Trophoblast cell (in vitro differentiated cells and primary cell): ENCODE measurements around the gene CTSH.

ENCODE experiments used
- DNase-seq, 2 donors: peaks; one replicate each; pipeline ENCODE4 v3.0.0-alpha.2; 2016
- H2AFZ ChIP-seq: 2 replicates; pipeline ENCODE4 v1.6.1; 2013; ENCODE audit warnings: low read length, moderate library complexity, mild to moderate bottlenecking; ENCODE audit not compliant: insufficient read depth, poor library complexity
- H2AK5ac ChIP-seq: 2 replicates; pipeline ENCODE4 v1.6.1; 2013; ENCODE audit warnings: mild to moderate bottlenecking, low read length
- H2BK120ac ChIP-seq: 2 replicates; pipeline ENCODE4 v1.6.1; 2013; ENCODE audit warnings: low read length, mild to moderate bottlenecking, moderate library complexity; ENCODE audit not compliant: insufficient read depth, poor library complexity
- H2BK12ac ChIP-seq: 2 replicates; pipeline ENCODE4 v1.6.1; 2013; ENCODE audit warnings: mild to moderate bottlenecking, low read length, moderate library complexity
- H2BK5ac ChIP-seq: 2 replicates; pipeline ENCODE4 v1.6.1; 2013; ENCODE audit warnings: low read length, low read depth, moderate library complexity, mild to moderate bottlenecking; ENCODE audit not compliant: poor library complexity
- H3K14ac ChIP-seq: 2 replicates; pipeline ENCODE4 v1.6.1; 2013; ENCODE audit warnings: mild to moderate bottlenecking, low read length
- H3K18ac ChIP-seq: 2 replicates; pipeline ENCODE4 v1.6.1; 2013; ENCODE audit warnings: mild to moderate bottlenecking, low read length
- H3K23ac ChIP-seq: 2 replicates; pipeline ENCODE4 v1.6.1; 2013; ENCODE audit warnings: low read length
- H3K27ac ChIP-seq: 2 replicates; pipeline ENCODE4 v1.5.1; 2013; ENCODE audit warnings: low read depth, mild to moderate bottlenecking, inconsistent platforms, low read length, moderate library complexity
- H3K27me3 ChIP-seq: 2 replicates; pipeline ENCODE4 v1.6.1; 2013; ENCODE audit warnings: inconsistent platforms, mild to moderate bottlenecking, low read length, moderate library complexity; ENCODE audit not compliant: insufficient read depth
- H3K36me3 ChIP-seq, 2 experiments: 1 replicate in 1 of 2; 2 replicates in 1 of 2; pipeline ENCODE4 v1.6.1; 2013; ENCODE audit warnings: low read length in 2 of 2, mild to moderate bottlenecking in 2 of 2, moderate library complexity in 1 of 2; ENCODE audit not compliant: insufficient read depth in 2 of 2, control insufficient read depth in 1 of 2
- H3K4ac ChIP-seq: 2 replicates; pipeline ENCODE4 v1.6.1; 2013; ENCODE audit warnings: low read depth, mild to moderate bottlenecking, low read length, moderate library complexity
- H3K4me1 ChIP-seq, 2 experiments: 1 replicate in 1 of 2; 2 replicates in 1 of 2; pipeline ENCODE4 v1.6.1; 2013; ENCODE audit warnings: low read length in 2 of 2, mild to moderate bottlenecking in 2 of 2, moderate library complexity in 1 of 2; ENCODE audit not compliant: insufficient read depth in 2 of 2, control insufficient read depth in 1 of 2
- H3K4me2 ChIP-seq: 2 replicates; pipeline ENCODE4 v1.6.1; 2013; ENCODE audit warnings: inconsistent platforms, mild to moderate bottlenecking, low read length, moderate library complexity
- H3K4me3 ChIP-seq: 2 replicates; pipeline ENCODE4 v1.5.1; 2013; ENCODE audit warnings: mild to moderate bottlenecking, low read depth, low read length, inconsistent platforms
- H3K79me1 ChIP-seq: one replicate; pipeline ENCODE4 v1.6.1; 2013; ENCODE audit warnings: low read length
- H3K79me2 ChIP-seq: 2 replicates; pipeline ENCODE4 v1.6.1; 2013; ENCODE audit warnings: low read length, mild to moderate bottlenecking; ENCODE audit not compliant: control insufficient read depth, insufficient read depth, poor library complexity
- H3K9ac ChIP-seq: 2 replicates; pipeline ENCODE4 v1.6.1; 2013; ENCODE audit warnings: mild to moderate bottlenecking, low read length
- H3K9me3 ChIP-seq: 2 replicates; pipeline ENCODE4 v1.6.1; 2013; ENCODE audit warnings: low read depth, mild to moderate bottlenecking, control low read depth, inconsistent platforms, low read length; ENCODE audit not compliant: insufficient read depth
- H4K12ac ChIP-seq: 2 replicates; pipeline ENCODE4 v1.6.1; 2013; ENCODE audit warnings: low read depth, mild to moderate bottlenecking, low read length, moderate library complexity
- H4K8ac ChIP-seq: 2 replicates; pipeline ENCODE4 v1.6.1; 2013; ENCODE audit warnings: low read depth, mild to moderate bottlenecking, low read length, moderate library complexity
- H4K91ac ChIP-seq: one replicate; pipeline ENCODE4 v1.6.1; 2013; ENCODE audit warnings: low read depth, mild to moderate bottlenecking, low read length, moderate library complexity
- WGBS: extraction: QIAGEN DNeasy Blood & Tissue Kit; methylation state at CpG from one replicate; pipeline ENCODE4 v1.1.7; 2013; ENCODE audit warnings: missing lambda C conversion rate; ENCODE audit not compliant: insufficient read length, insufficient coverage; ENCODE audit errors: extremely low coverage; 5-methylcytosine and 5-hydroxymethylcytosine counted together

Gene CTSH

DNA sequence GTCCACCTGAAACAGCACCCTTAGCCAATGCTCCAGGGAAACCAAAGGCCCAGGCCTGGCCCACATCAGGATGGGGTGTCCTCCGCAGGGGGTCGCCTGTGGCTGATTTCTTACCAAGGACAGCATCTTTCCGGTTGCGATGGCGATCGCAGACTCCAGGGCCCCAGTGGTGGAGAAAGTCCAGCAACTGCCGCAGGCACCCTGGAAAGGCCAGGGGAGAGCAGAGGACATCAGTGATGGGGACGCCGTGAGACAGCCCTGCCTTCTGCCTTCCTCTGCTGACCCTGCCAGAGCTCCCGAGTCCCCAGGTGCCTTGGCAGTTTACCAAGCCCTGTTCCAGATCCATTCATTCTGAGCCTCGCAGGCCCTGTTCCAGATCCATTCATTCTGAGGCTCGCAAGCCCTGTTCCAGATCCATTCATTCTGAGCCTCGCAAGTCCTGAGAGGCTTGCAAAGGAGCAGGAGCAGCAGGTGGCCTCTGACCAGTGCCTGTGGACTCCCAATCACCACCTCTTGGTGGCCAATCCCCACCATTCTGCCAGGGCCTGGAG lies 12.5 kb downstream of the CTSH start:
- Histone ChIP-seq H3K27me3 (no peaks in the 10 kb centered on the region), H4K8ac (no peak overlapping the region), H3K18ac (no peak overlapping the region), H2AK5ac (no peak overlapping the region), H3K79me1 (no peaks in the 10 kb centered on the region), H2BK12ac (no peak overlapping the region), H3K9ac (no peak overlapping the region), H3K27ac (no peak overlapping the region), H2BK5ac (no peak overlapping the region), H3K79me2 (no peaks in the 10 kb centered on the region), H3K14ac (no peak overlapping the region), H3K4me1 (no peaks in the 10 kb centered on the region), H2AFZ (no peak overlapping the region), H4K91ac (no peak overlapping the region), H2BK120ac (no peak overlapping the region), H3K4me2 (no peak overlapping the region), H3K9me3 (peaks cover 2% of the 10 kb centered on the region), H3K4ac (no peak overlapping the region), H3K23ac (no peak overlapping the region), H4K12ac (no peak overlapping the region), H3K4me3 (no peak overlapping the region), H3K36me3 (peaks cover 0 to 5% of the 10 kb centered on the region in 2 experiments)
- WGBS = no CpG with 5 or more reads among the region's 13 CpGs
- no peak for DNase-seq

GRCh38 chr15:78931439-78932257 lies 13.2 kb downstream of the CTSH start:
- H4K91ac ChIP-seq = no peak overlapping the region
- H2BK12ac ChIP-seq = no peak overlapping the region
- H2BK120ac ChIP-seq = no peak overlapping the region
- no peak overlapping the region for H2BK5ac ChIP-seq
- WGBS = no CpG with 5 or more reads among the region's 21 CpGs
- no peak overlapping the region for H3K27ac ChIP-seq
- no peak overlapping the region for H3K4ac ChIP-seq
- peaks cover 1 to 12% of the 10 kb centered on the region in 2 experiments for H3K36me3 ChIP-seq
- H3K79me1 ChIP-seq = no peaks in the 10 kb centered on the region
- no peaks in the 10 kb centered on the region for H3K27me3 ChIP-seq
- H3K4me2 ChIP-seq = no peak overlapping the region
- peaks cover 3% of the 10 kb centered on the region for H3K9me3 ChIP-seq
- H4K8ac ChIP-seq = no peak overlapping the region
- DNase-seq = no peak
- H3K4me3 ChIP-seq = no peak overlapping the region
- H3K14ac ChIP-seq = no peak overlapping the region
- H3K9ac ChIP-seq = no peak overlapping the region
- H3K23ac ChIP-seq = no peak overlapping the region
- H2AFZ ChIP-seq = no peak overlapping the region
- H2AK5ac ChIP-seq = no peak overlapping the region
- no peak overlapping the region for H3K18ac ChIP-seq
- H4K12ac ChIP-seq = no peak overlapping the region
- no peaks in the 10 kb centered on the region for H3K79me2 ChIP-seq
- H3K4me1 ChIP-seq = no peaks in the 10 kb centered on the region

GRCh38 chr15:78930577-78931388 lies 14.1 kb downstream of the CTSH start:
- H3K14ac ChIP-seq = no peak overlapping the region
- H4K12ac ChIP-seq = no peak overlapping the region
- WGBS = no CpG with 5 or more reads among the region's 11 CpGs
- no peak overlapping the region for H3K4ac ChIP-seq
- no peak overlapping the region for H3K23ac ChIP-seq
- no peaks in the 10 kb centered on the region for H3K4me1 ChIP-seq
- no peak overlapping the region for H3K9ac ChIP-seq
- no peak overlapping the region for H3K27ac ChIP-seq
- no peaks in the 10 kb centered on the region for H3K79me1 ChIP-seq
- H3K4me3 ChIP-seq = no peak overlapping the region
- peaks cover 4 to 17% of the 10 kb centered on the region in 2 experiments for H3K36me3 ChIP-seq
- no peak overlapping the region for H3K18ac ChIP-seq
- H4K91ac ChIP-seq = no peak overlapping the region
- H2BK5ac ChIP-seq = no peak overlapping the region
- no peak overlapping the region for H2BK120ac ChIP-seq
- no peak overlapping the region for H3K4me2 ChIP-seq
- H2AFZ ChIP-seq = no peak overlapping the region
- no peak overlapping the region for H2AK5ac ChIP-seq
- H3K9me3 ChIP-seq = peaks cover 3% of the 10 kb centered on the region
- H4K8ac ChIP-seq = no peak overlapping the region
- no peaks in the 10 kb centered on the region for H3K27me3 ChIP-seq
- no peak overlapping the region for H2BK12ac ChIP-seq
- no peaks in the 10 kb centered on the region for H3K79me2 ChIP-seq
- DNase-seq = no peak

DNA sequence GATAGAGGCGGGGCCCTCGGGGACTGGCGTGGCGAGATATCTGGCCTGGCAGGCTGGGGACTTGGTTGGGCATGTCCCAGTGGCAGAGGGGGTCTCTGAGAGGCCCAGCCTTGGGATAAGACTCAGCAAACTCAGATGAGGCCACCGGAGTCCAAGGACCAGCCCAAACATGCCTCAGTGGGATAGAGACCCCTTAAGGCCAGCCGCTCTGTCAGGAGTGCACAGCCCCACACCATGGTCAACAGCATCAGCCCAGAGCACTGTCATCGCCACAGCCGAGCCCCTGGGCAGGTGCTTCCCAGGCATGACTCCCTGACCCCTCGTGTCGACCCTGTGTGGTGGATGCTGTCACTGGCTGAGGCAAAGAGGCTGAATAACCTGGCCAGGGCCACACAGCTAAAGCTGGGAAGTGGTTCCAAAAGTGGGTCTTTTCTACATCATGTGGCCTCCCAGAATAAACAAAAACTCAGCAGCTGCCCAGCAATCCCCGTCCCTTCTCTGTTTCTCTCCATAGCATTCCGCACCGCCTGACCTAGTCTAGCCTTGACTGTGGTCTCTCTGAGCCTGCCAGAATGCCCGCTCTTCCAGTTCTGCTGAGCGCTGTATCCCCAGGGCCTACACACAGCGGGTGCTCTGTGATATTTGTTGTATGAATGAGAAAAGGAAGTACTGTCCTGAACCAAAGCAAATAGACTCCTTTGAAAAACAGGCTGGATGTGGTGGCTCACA lies 15.1 kb downstream of the CTSH start:
- Histone ChIP-seq H3K79me2 (no peaks in the 10 kb centered on the region), H3K4me2 (no peak overlapping the region), H3K4me3 (no peak overlapping the region), H3K4ac (no peak overlapping the region), H2AK5ac (no peak overlapping the region), H3K79me1 (no peaks in the 10 kb centered on the region), H3K23ac (no peak overlapping the region), H3K14ac (no peak overlapping the region), H3K9ac (no peak overlapping the region), H3K18ac (no peak overlapping the region), H2BK5ac (no peak overlapping the region), H3K27me3 (no peaks in the 10 kb centered on the region), H4K91ac (no peak overlapping the region), H3K36me3 (peaks cover 9 to 23% of the 10 kb centered on the region in 2 experiments), H2BK120ac (no peak overlapping the region), H2AFZ (no peak overlapping the region), H4K8ac (no peak overlapping the region), H3K27ac (no peak overlapping the region), H3K9me3 (peaks cover 3% of the 10 kb centered on the region), H3K4me1 (no peaks in the 10 kb centered on the region), H2BK12ac (no peak overlapping the region), H4K12ac (no peak overlapping the region)
- DNase-seq = peak in 1 of 2 donors; percentile 37
- no CpG with 5 or more reads among the region's 16 CpGs for WGBS
